Amygdala (tissue), 56 donors: ENCODE results near the gene TNFAIP6.
"Not testable (repeated sequence)": the region's sequence is repeated elsewhere in the genome, so short reads cannot be mapped to it uniquely, and the experiment has no call there.

Experiments
- DNase-seq, 56 donors: peaks; one replicate each; lab custom pipeline; 2025; lab: John Stamatoyannopoulos, UW

TNFAIP6 gene

GRCh38 chr2:151410485-151410834, 53.1 kb downstream of the TNFAIP6 start:
- DNase-seq, result peak in 8 of 56 donors; percentile 11 to 54 (median 26)

- DNase-seq, result no peak
These were observed 60.3 kb downstream of the TNFAIP6 start for GRCh38 chr2:151417650-151418049.

GRCh38 chr2:151421681-151422080, 64.3 kb downstream of the TNFAIP6 start:
- not testable (repeated sequence) for DNase-seq

- no peak for DNase-seq
These were observed 65.6 kb downstream of the TNFAIP6 start for GRCh38 chr2:151422917-151423439.

GRCh38 chr2:151423760-151424159, 66.4 kb downstream of the TNFAIP6 start:
- DNase-seq, result no peak
